ENCODE results near the gene SKIC8.

The SKIC8 gene

GRCh38 chr15:78299101-78299930 is at the start of gene SKIC8:
Gene SKIC8 (minus strand): TSS chr15:78299609. CDS start chr15:78295686, 3,923 bp downstream.
- DNase-seq, result peak; percentile 92

- DNase-seq, result no peak
These were observed 48.5 kb upstream of the SKIC8 start for GRCh38 chr15:78347586-78348543.

- DNase-seq, result no peak
These were observed 46.2 kb upstream of the SKIC8 start for GRCh38 chr15:78345396-78346125.

- no peak for DNase-seq
These were observed 44.1 kb upstream of the SKIC8 start for GRCh38 chr15:78343276-78344060.

- DNase-seq, result no peak
These were observed 42.6 kb upstream of the SKIC8 start for GRCh38 chr15:78342021-78342420.

GRCh38 chr15:78341057-78341987 is 41.9 kb upstream of the SKIC8 start:
- DNase-seq, result no peak

GRCh38 chr15:78340231-78341056 is 41.0 kb upstream of the SKIC8 start, which contains the start of gene CRABP1:
Gene CRABP1 (plus strand): TSS chr15:78340353. CDS start chr15:78340429, 76 bp downstream.
- no peak for DNase-seq

GRCh38 chr15:78339559-78339958 is 40.1 kb upstream of the SKIC8 start:
- no peak for DNase-seq

- no peak for DNase-seq
These were observed 39.4 kb upstream of the SKIC8 start for GRCh38 chr15:78338781-78339180.

- no peak for DNase-seq
These were observed 36.6 kb upstream of the SKIC8 start for GRCh38 chr15:78335985-78336384.

GRCh38 chr15:78334845-78335244 is 35.4 kb upstream of the SKIC8 start:
- no peak for DNase-seq

GRCh38 chr15:78329625-78330024 is 30.2 kb upstream of the SKIC8 start:
- no peak for DNase-seq

- no peak for DNase-seq
These were observed 28.1 kb upstream of the SKIC8 start for GRCh38 chr15:78327466-78327865.

GRCh38 chr15:78325092-78325843 is 25.9 kb upstream of the SKIC8 start:
- DNase-seq, result no peak

GRCh38 chr15:78324144-78324543 is 24.7 kb upstream of the SKIC8 start:
- no peak for DNase-seq

- no peak for DNase-seq
These were observed 24.3 kb upstream of the SKIC8 start for GRCh38 chr15:78323693-78324092.

GRCh38 chr15:78322724-78323521 is 23.5 kb upstream of the SKIC8 start:
- no peak for DNase-seq

- DNase-seq, result no peak
These were observed 22.8 kb upstream of the SKIC8 start for GRCh38 chr15:78322243-78322642.
